B cell (primary cell): ENCODE measurements around the gene DRC7. TPM values are rescaled to one million over a fixed set of nuclear protein-coding genes. Genes with fewer than 3 reads are reported as not detected.

ENCODE experiments used
- ATAC-seq: fragments of 200-7000 bp; cut with Tn5 transposase; one replicate; pipeline ENCODE4 v1.10.0; 2021; ENCODE audit warnings: low read depth, mild to moderate bottlenecking, moderate number of reproducible peaks, moderate library complexity
- CTCF ChIA-PET: fragments of 350-600 bp; sonication (Branson Sonifier 250); formaldehyde crosslinking; loops from one replicate; lab custom pipeline; 2021; ENCODE audit warnings: antibody characterized with exemption, inconsistent platforms; lab: Charles Lee
- POLR2A ChIA-PET: fragments of 350-600 bp; sonication (Branson Sonifier 250); formaldehyde crosslinking; loops from one replicate; lab custom pipeline; 2021; ENCODE audit warnings: antibody characterized with exemption; lab: Charles Lee
- DNase-seq: peaks from one replicate; pipeline ENCODE4 v3.0.0; 2013
- H2AFZ ChIP-seq: 2 replicates; pipeline ENCODE4 v1.6.1; 2012; ENCODE audit warnings: mild to moderate bottlenecking, low read depth, low read length; ENCODE audit not compliant: insufficient read depth, poor library complexity, severe bottlenecking
- H3K27ac ChIP-seq, 2 donors: 1 replicate in 1 of 2; 2 replicates in 1 of 2; pipeline ENCODE4 v1.5.1; 2012 to 2013; ENCODE audit warnings: low read length in 2 of 2, mild to moderate bottlenecking in 2 of 2, moderate library complexity in 1 of 2
- H3K27me3 ChIP-seq, 4 experiments: fragments of 200-600 bp in 1 of 4; sonication (generic) in 1 of 4; replicated peaks in 1 of 4; 1 replicate in 2 of 4; 2 replicates in 2 of 4; pipeline versions ENCODE4 v1.6.1 to v1.7.0; 2013 to 2016; ENCODE audit warnings: low read length in 3 of 4, mild to moderate bottlenecking in 2 of 4, mixed read lengths in 1 of 4, moderate library complexity in 1 of 4; ENCODE audit not compliant: insufficient read depth in 4 of 4, control insufficient read depth in 3 of 4; ENCODE audit errors: control extremely low read depth in 1 of 4
- H3K36me3 ChIP-seq, 2 experiments: replicated peaks in 1 of 2; 1 replicate in 1 of 2; 2 replicates in 1 of 2; pipeline versions ENCODE4 v1.6.1 to v1.7.1; 2013; ENCODE audit warnings: low read length in 1 of 2; ENCODE audit not compliant: insufficient read depth in 2 of 2, control insufficient read depth in 1 of 2; ENCODE audit errors: control extremely low read depth in 1 of 2, extremely low read depth in 1 of 2
- H3K4me1 ChIP-seq, 2 donors: fragments of 200-600 bp in 1 of 2; sonication (generic) in 1 of 2; 1 replicate in 1 of 2; 2 replicates in 1 of 2; pipeline versions ENCODE4 v1.5.1 to v1.6.1; 2013 to 2017; ENCODE audit warnings: low read length in 2 of 2; ENCODE audit not compliant: control insufficient read depth in 2 of 2, insufficient read depth in 2 of 2
- H3K4me2 ChIP-seq: replicated peaks from 2 replicates; pipeline ENCODE3; 2012; ENCODE audit warnings: mild to moderate bottlenecking, low read depth, low read length; ENCODE audit not compliant: poor library complexity, severe bottlenecking
- H3K4me3 ChIP-seq, 5 experiments: fragments of 200-600 bp in 1 of 5; sonication (generic) in 1 of 5; 1 replicate in 3 of 5; 2 replicates in 2 of 5; pipeline versions ENCODE4 v1.5.1 to v1.7.0; 2011 to 2016; ENCODE audit warnings: low read length in 4 of 5, mild to moderate bottlenecking in 4 of 5, low read depth in 2 of 5, control low read depth in 1 of 5, moderate library complexity in 1 of 5; ENCODE audit not compliant: insufficient read depth in 1 of 5; ENCODE audit errors: control extremely low read depth in 1 of 5, extremely low read depth in 1 of 5
- H3K79me2 ChIP-seq: fragments of 200-600 bp; sonication (generic); one replicate; pipeline ENCODE4 v1.6.0; 2016; ENCODE audit warnings: low read length; ENCODE audit not compliant: control insufficient read depth, insufficient read depth
- H3K9ac ChIP-seq: fragments of 200-600 bp; sonication (generic); 2 replicates; pipeline ENCODE4 v1.6.1; 2017; ENCODE audit warnings: mild to moderate bottlenecking, low read length, moderate library complexity
- H3K9me3 ChIP-seq, 3 donors: one replicate each; pipeline versions ENCODE4 v1.6.1 to v1.7.1; 2013; ENCODE audit warnings: low read length in 2 of 3; ENCODE audit not compliant: control insufficient read depth in 2 of 3, insufficient read depth in 1 of 3; ENCODE audit errors: control extremely low read depth in 1 of 3
- H4K20me1 ChIP-seq: 2 replicates; pipeline ENCODE4 v1.6.0; 2012; ENCODE audit warnings: mild to moderate bottlenecking, low read length; ENCODE audit not compliant: insufficient read depth, control insufficient read depth, poor library complexity, severe bottlenecking
- H3K27ac Mint-ChIP-seq: one replicate; pipeline ENCODE4 v1.8.0; 2021; ENCODE audit warnings: mixed read lengths
- H3K27me3 Mint-ChIP-seq: one replicate; pipeline ENCODE4 v1.8.0; 2021; ENCODE audit warnings: mixed read lengths
- H3K4me1 Mint-ChIP-seq: one replicate; pipeline ENCODE4 v1.8.0; 2021; ENCODE audit warnings: mixed read lengths
- H3K4me3 Mint-ChIP-seq: one replicate; pipeline ENCODE4 v1.8.0; 2021; ENCODE audit warnings: mixed read lengths
- H3K9me3 Mint-ChIP-seq: one replicate; pipeline ENCODE4 v1.8.0; 2022; ENCODE audit warnings: mixed read lengths; ENCODE audit not compliant: insufficient read depth
- EZH2 ChIP-seq: IDR thresholded peaks from 2 replicates; pipeline ENCODE4 v1.6.1; 2012; ENCODE audit warnings: borderline replicate concordance, low read depth, mild to moderate bottlenecking, moderate library complexity, low read length; ENCODE audit not compliant: insufficient read depth, poor library complexity, severe bottlenecking
- WGBS: methylation state at CpG from one replicate; pipeline ENCODE4 v1.1.5; 2013; ENCODE audit warnings: missing lambda C conversion rate; ENCODE audit not compliant: insufficient coverage; 5-methylcytosine and 5-hydroxymethylcytosine counted together
- intact Hi-C: fragments of 100-400 bp; cut with micrococcal nuclease; formaldehyde crosslinking; loops from one replicate; pipeline ENCODE4 v1.10.0; 2022
- polyA plus RNA-seq: library from polyadenylated mRNA; depleted of rRNA; stranded (reverse); fragments of >200 nt; gene quantifications from 2 replicates; pipeline ENCODE4 v1.2.3, GENCODE V29; 2012
- total RNA-seq, 2 donors: library from RNA; stranded (reverse); fragments of 120-200 nt in 1 of 2; gene quantifications; 1 replicate in 1 of 2; 2 replicates in 1 of 2; pipeline versions ENCODE4 v1.2.3 to v1.2.4, GENCODE V29; 2013 to 2022
- TF ChIP-seq, protein P1 (sequence below): fragments of 200-600 bp; IDR thresholded peaks from one replicate; pipeline ENCODE4 v1.8.0; 2022; ENCODE audit warnings: antibody characterized with exemption, mild to moderate bottlenecking

Gene DRC7
- total and polyA plus RNA-seq, 2 donors (not counting 1 experiment from before 2014, with no cell fraction given) = 0.12 to 0.22 TPM

DNA sequence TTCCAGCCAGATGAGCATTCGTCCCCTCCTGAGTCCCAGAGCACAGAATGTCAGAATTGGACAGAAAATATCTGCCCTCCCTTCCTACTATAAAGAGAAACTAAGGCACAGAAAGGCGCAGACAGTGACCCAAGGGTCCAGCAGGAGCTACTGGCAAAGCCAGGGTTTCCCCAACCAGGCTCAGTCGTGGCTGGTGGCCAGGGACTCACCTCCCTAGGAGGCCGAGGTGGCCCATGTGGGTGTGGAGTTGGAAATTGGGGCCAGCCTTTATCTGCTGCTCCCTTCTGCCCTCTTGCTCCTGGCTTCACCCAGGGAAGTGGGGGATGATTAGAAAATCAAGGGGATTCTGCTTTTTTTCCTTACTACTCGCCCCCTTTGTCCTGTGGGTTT is 1.1 kb downstream of the DRC7 start:
- Histone ChIP-seq H3K4me2 (no peak overlapping the region), H4K20me1 (no peaks in the 10 kb centered on the region), H3K27me3 (no peaks in the 10 kb centered on the region), H3K4me3 (no peak overlapping the region), H3K9ac (no peak overlapping the region), H3K79me2 (no peaks in the 10 kb centered on the region), H3K4me1 (peaks cover 21 to 29% of the 10 kb centered on the region in 2 donors), H3K27ac (no peak overlapping the region), H2AFZ (no peak overlapping the region), H3K9me3 (no peaks in the 10 kb centered on the region), H3K36me3 (no peaks in the 10 kb centered on the region)
- ChIA-PET CTCF (no interaction called here), POLR2A (no interaction called here)
- Mint-ChIP-seq H3K4me3 (peak overlapping the region; percentile 82), H3K4me1 (peaks cover 14% of the 10 kb centered on the region), H3K9me3 (no peaks in the 10 kb centered on the region), H3K27me3 (no peaks in the 10 kb centered on the region), H3K27ac (no peak overlapping the region)
- ATAC-seq (no peak), DNase-seq (no peak)
- TF ChIP-seq, protein P1, sequence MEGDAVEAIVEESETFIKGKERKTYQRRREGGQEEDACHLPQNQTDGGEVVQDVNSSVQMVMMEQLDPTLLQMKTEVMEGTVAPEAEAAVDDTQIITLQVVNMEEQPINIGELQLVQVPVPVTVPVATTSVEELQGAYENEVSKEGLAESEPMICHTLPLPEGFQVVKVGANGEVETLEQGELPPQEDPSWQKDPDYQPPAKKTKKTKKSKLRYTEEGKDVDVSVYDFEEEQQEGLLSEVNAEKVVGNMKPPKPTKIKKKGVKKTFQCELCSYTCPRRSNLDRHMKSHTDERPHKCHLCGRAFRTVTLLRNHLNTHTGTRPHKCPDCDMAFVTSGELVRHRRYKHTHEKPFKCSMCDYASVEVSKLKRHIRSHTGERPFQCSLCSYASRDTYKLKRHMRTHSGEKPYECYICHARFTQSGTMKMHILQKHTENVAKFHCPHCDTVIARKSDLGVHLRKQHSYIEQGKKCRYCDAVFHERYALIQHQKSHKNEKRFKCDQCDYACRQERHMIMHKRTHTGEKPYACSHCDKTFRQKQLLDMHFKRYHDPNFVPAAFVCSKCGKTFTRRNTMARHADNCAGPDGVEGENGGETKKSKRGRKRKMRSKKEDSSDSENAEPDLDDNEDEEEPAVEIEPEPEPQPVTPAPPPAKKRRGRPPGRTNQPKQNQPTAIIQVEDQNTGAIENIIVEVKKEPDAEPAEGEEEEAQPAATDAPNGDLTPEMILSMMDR = no peak
- no peak for TF ChIP-seq EZH2
- intact Hi-C loops = no loop called here
- 62% methylated on average over 3 of the region's 5 CpGs for WGBS

DNA sequence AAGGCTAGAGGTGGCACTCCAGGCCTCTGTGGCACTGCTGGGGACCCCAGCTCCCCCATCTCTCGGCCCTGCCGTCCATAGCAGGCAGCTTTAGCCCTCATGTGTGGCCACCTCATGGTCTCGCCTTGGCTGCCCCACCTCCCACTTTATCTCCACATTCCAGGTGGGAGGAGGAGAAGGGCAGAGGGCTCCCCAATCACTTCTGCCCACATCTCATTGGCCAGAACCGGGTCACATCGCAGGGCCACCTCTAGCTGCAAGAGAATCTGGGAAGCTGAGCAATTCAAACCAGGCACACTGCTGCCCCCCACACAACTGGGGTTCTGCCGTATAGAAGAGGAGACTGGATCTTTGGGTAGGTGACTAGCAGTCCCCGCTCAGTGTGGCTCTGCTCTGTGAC is 1.6 kb downstream of the DRC7 start:
- H3K9ac ChIP-seq = no peak overlapping the region
- no peaks in the 10 kb centered on the region for H3K27me3 Mint-ChIP-seq
- TF ChIP-seq, protein P1 = no peak
- TF ChIP-seq EZH2 = no peak
- H3K27me3 ChIP-seq = no peaks in the 10 kb centered on the region
- H2AFZ ChIP-seq = no peak overlapping the region
- peaks cover 15 to 23% of the 10 kb centered on the region in 2 donors for H3K4me1 ChIP-seq
- H3K27ac Mint-ChIP-seq = no peak overlapping the region
- ATAC-seq = no peak
- no peaks in the 10 kb centered on the region for H3K36me3 ChIP-seq
- ChIA-PET POLR2A (no interaction called here), CTCF (no interaction called here)
- 90% methylated on average over 2 of the region's 7 CpGs for WGBS
- H3K4me3 Mint-ChIP-seq = no peak overlapping the region
- no peaks in the 10 kb centered on the region for H3K9me3 ChIP-seq
- H3K9me3 Mint-ChIP-seq = no peaks in the 10 kb centered on the region
- no peak for DNase-seq
- H3K4me3 ChIP-seq = no peak overlapping the region
- no peak overlapping the region for H3K4me2 ChIP-seq
- no peaks in the 10 kb centered on the region for H3K79me2 ChIP-seq
- no peaks in the 10 kb centered on the region for H4K20me1 ChIP-seq
- no peak overlapping the region for H3K27ac ChIP-seq
- peaks cover 12% of the 10 kb centered on the region for H3K4me1 Mint-ChIP-seq
- intact Hi-C loops = no loop called here
